ENCODE measurements around the gene JCHAIN.
"Not testable (repeated sequence)": the region's sequence is repeated elsewhere in the genome, so short reads cannot be mapped to it uniquely, and the experiment has no call there.

JCHAIN gene

DNA sequence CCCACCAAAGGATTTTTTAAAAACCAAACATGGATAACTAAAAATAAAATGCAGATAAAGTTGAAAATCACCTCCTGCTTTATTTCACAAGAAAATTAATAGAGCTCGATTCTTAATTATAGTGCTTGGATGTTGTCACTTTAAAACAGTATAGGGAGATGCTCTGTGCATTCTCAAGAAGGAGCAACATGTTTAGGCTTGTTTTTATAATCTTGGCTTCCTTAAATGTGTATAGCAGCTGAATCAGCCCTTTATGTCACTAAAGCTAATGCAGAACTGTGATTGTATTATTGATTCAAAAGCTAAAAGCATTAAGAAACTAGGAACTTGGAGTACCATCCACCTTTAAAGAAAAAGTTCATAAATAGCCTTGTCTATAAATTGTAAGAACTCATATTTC, 35.0 kb upstream of the JCHAIN start (continued):
- TF ChIP-seq OSR1 (CRISPR knock-in tag; IDR thresholded peaks at IDR 0.05): no peak
- TF ChIP-seq PPARA (CRISPR knock-in tag; IDR thresholded peaks at IDR 0.05; ENCODE audit: borderline replicate concordance): no peak
- TF ChIP-seq TOX (CRISPR knock-in tag; IDR thresholded peaks at IDR 0.05; ENCODE audit: borderline replicate concordance): no peak

DNA sequence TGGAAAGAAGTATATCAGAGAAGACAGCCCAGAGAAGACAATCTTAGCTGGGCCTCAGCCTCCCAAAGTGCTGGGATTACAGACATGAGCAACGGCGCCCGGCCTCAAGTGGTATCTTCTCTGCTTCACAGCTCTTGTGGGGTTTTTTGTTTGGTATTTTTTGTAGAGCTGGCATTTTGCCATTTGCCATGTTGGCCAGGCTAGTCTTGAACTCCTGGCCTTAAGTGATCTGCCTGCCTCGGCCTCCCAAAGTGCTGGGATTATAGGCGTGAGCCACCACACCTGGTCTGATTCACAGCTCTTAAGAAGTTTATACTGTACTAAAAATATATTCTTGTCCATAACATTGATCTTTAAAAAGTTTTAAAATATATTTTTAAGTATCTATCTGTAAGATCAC, 34.4 kb upstream of the JCHAIN start:
- TF ChIP-seq, protein P1, sequence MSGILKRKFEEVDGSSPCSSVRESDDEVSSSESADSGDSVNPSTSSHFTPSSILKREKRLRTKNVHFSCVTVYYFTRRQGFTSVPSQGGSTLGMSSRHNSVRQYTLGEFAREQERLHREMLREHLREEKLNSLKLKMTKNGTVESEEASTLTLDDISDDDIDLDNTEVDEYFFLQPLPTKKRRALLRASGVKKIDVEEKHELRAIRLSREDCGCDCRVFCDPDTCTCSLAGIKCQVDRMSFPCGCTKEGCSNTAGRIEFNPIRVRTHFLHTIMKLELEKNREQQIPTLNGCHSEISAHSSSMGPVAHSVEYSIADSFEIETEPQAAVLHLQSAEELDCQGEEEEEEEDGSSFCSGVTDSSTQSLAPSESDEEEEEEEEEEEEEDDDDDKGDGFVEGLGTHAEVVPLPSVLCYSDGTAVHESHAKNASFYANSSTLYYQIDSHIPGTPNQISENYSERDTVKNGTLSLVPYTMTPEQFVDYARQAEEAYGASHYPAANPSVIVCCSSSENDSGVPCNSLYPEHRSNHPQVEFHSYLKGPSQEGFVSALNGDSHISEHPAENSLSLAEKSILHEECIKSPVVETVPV (CRISPR knock-in tag; IDR thresholded peaks at IDR 0.05): no peak
- TF ChIP-seq ISL1 (CRISPR knock-in tag; IDR thresholded peaks at IDR 0.05) (no peak), TOX (CRISPR knock-in tag; IDR thresholded peaks at IDR 0.05; ENCODE audit: borderline replicate concordance) (no peak), ZFP3 (CRISPR knock-in tag; IDR thresholded peaks at IDR 0.05) (no peak), ZNF70 (CRISPR knock-in tag; IDR thresholded peaks at IDR 0.05) (no peak), BACH2 (CRISPR knock-in tag; IDR thresholded peaks at IDR 0.05; ENCODE audit: borderline replicate concordance) (no peak), PPARA (CRISPR knock-in tag; IDR thresholded peaks at IDR 0.05; ENCODE audit: borderline replicate concordance) (no peak), ZNF565 (CRISPR knock-in tag; conservative IDR thresholded peaks at IDR 0.05; ENCODE audit: low read depth) (no peak), ZFP30 (CRISPR knock-in tag; IDR thresholded peaks at IDR 0.05) (no peak)
- TF ChIP-seq, protein P2, sequence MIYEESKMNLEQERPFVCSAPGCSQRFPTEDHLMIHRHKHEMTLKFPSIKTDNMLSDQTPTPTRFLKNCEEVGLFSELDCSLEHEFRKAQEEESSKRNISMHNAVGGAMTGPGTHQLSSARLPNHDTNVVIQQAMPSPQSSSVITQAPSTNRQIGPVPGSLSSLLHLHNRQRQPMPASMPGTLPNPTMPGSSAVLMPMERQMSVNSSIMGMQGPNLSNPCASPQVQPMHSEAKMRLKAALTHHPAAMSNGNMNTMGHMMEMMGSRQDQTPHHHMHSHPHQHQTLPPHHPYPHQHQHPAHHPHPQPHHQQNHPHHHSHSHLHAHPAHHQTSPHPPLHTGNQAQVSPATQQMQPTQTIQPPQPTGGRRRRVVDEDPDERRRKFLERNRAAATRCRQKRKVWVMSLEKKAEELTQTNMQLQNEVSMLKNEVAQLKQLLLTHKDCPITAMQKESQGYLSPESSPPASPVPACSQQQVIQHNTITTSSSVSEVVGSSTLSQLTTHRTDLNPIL (CRISPR knock-in tag; IDR thresholded peaks at IDR 0.05; ENCODE audit: low read depth): no peak
- no peak for ATAC-seq

DNA sequence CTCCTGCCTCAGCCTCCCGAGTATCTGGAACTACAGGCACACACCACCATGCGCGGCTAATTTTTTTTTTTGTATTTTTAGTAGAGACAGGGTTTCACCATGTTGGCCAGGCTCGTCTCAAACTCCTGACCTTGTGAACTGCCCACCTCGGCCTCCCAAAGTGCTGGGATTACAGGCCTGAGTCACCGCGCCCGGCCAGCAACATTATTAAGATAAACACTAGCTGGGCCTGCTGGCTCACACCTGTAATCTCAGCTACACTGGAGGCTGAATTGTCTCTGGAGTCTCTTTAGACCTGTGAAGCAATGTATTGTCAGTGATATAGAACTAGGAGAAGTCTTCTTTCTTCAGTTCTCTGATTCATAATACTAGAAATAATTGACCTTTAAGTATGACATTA, 32.1 kb upstream of the JCHAIN start:
- ATAC-seq: not testable (repeated sequence)

DNA sequence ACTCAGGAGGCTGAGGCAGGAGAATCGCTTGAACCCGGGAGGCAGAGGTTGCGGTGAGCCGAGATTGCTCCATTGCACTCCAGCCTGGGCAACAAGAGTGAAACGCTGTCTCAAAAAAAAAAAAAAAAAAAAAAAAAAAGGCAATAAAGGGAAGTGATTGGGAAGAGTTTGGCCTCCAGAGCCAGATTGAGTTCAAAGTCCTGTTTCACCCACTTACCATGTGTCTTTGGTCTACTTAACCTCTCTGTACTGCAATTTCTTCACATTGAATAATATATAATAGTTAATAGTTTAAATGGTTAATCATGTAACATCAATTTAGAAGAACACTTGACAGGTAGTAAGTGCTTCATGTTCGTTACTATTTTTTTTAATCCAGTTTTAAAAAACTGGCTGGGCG, 28.3 kb upstream of the JCHAIN start:
- not testable (repeated sequence) for ATAC-seq

DNA sequence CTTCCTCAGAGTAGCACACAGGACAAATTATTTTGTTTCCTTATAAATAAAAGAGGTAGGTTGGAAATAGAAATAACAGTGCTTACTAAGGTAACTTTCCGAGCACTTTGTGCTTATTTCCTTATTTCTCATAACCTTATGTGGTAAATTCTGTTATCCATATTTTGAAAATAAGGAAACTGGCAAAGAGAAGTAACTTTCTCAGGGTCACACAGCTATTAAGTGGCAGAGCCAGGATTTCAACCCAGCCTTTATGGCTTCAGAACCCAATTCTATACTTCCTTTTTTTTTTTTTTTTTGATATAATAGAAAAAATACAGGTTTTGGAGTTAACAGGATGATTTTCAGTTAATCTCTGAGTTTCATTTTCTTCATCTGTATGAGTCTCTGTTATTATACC, 25.4 kb upstream of the JCHAIN start:
- ATAC-seq: no peak
- TF ChIP-seq TOX (CRISPR knock-in tag; IDR thresholded peaks at IDR 0.05; ENCODE audit: borderline replicate concordance) (no peak), ZNF8 (CRISPR knock-in tag; IDR thresholded peaks at IDR 0.05) (no peak), BACH2 (CRISPR knock-in tag; IDR thresholded peaks at IDR 0.05; ENCODE audit: borderline replicate concordance) (no peak), TCF4 (CRISPR knock-in tag; IDR thresholded peaks at IDR 0.05; ENCODE audit: borderline replicate concordance) (no peak), ISL1 (CRISPR knock-in tag; IDR thresholded peaks at IDR 0.05) (no peak), ESRRG (CRISPR knock-in tag; IDR thresholded peaks at IDR 0.05) (no peak), CSDC2 (CRISPR knock-in tag; IDR thresholded peaks at IDR 0.05) (no peak), RARB (CRISPR knock-in tag; IDR thresholded peaks at IDR 0.05) (no peak), ZC3H10 (CRISPR knock-in tag; IDR thresholded peaks at IDR 0.05) (no peak), ZFP30 (CRISPR knock-in tag; IDR thresholded peaks at IDR 0.05) (no peak), OSR1 (CRISPR knock-in tag; IDR thresholded peaks at IDR 0.05) (no peak), GLIS3 (CRISPR knock-in tag; IDR thresholded peaks at IDR 0.05) (no peak), ZNF70 (CRISPR knock-in tag; IDR thresholded peaks at IDR 0.05) (no peak), SNAI2 (CRISPR knock-in tag; IDR thresholded peaks at IDR 0.05) (no peak), ZNF565 (CRISPR knock-in tag; conservative IDR thresholded peaks at IDR 0.05; ENCODE audit: low read depth) (no peak)
- TF ChIP-seq, protein P3, sequence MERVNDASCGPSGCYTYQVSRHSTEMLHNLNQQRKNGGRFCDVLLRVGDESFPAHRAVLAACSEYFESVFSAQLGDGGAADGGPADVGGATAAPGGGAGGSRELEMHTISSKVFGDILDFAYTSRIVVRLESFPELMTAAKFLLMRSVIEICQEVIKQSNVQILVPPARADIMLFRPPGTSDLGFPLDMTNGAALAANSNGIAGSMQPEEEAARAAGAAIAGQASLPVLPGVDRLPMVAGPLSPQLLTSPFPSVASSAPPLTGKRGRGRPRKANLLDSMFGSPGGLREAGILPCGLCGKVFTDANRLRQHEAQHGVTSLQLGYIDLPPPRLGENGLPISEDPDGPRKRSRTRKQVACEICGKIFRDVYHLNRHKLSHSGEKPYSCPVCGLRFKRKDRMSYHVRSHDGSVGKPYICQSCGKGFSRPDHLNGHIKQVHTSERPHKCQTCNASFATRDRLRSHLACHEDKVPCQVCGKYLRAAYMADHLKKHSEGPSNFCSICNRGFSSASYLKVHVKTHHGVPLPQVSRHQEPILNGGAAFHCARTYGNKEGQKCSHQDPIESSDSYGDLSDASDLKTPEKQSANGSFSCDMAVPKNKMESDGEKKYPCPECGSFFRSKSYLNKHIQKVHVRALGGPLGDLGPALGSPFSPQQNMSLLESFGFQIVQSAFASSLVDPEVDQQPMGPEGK (CRISPR knock-in tag; IDR thresholded peaks at IDR 0.05; ENCODE audit: borderline replicate concordance): no peak
- TF ChIP-seq, protein P2 (CRISPR knock-in tag; IDR thresholded peaks at IDR 0.05; ENCODE audit: low read depth): no peak
- TF ChIP-seq, protein P4, sequence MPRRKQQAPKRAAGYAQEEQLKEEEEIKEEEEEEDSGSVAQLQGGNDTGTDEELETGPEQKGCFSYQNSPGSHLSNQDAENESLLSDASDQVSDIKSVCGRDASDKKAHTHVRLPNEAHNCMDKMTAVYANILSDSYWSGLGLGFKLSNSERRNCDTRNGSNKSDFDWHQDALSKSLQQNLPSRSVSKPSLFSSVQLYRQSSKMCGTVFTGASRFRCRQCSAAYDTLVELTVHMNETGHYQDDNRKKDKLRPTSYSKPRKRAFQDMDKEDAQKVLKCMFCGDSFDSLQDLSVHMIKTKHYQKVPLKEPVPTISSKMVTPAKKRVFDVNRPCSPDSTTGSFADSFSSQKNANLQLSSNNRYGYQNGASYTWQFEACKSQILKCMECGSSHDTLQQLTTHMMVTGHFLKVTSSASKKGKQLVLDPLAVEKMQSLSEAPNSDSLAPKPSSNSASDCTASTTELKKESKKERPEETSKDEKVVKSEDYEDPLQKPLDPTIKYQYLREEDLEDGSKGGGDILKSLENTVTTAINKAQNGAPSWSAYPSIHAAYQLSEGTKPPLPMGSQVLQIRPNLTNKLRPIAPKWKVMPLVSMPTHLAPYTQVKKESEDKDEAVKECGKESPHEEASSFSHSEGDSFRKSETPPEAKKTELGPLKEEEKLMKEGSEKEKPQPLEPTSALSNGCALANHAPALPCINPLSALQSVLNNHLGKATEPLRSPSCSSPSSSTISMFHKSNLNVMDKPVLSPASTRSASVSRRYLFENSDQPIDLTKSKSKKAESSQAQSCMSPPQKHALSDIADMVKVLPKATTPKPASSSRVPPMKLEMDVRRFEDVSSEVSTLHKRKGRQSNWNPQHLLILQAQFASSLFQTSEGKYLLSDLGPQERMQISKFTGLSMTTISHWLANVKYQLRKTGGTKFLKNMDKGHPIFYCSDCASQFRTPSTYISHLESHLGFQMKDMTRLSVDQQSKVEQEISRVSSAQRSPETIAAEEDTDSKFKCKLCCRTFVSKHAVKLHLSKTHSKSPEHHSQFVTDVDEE (CRISPR knock-in tag; IDR thresholded peaks at IDR 0.05): no peak
- TF ChIP-seq, protein P5, sequence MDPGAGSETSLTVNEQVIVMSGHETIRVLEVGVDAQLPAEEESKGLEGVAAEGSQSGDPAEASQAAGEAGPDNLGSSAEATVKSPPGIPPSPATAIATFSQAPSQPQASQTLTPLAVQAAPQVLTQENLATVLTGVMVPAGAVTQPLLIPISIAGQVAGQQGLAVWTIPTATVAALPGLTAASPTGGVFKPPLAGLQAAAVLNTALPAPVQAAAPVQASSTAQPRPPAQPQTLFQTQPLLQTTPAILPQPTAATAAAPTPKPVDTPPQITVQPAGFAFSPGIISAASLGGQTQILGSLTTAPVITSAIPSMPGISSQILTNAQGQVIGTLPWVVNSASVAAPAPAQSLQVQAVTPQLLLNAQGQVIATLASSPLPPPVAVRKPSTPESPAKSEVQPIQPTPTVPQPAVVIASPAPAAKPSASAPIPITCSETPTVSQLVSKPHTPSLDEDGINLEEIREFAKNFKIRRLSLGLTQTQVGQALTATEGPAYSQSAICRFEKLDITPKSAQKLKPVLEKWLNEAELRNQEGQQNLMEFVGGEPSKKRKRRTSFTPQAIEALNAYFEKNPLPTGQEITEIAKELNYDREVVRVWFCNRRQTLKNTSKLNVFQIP (CRISPR knock-in tag; IDR thresholded peaks at IDR 0.05; ENCODE audit: borderline replicate concordance, low read depth): no peak

All from SK-N-SH treated with all-trans-retinoic acid at 6 μM for 48 hours (cell line).